NOMO-1 treated with dmso at 0.1 percent for 144 hours (cell line): ENCODE measurements around the gene COBL.

Source experiments
- DNase-seq: peaks from one replicate; lab custom pipeline; 2025; ENCODE audit not compliant: unreplicated experiment; lab: John Stamatoyannopoulos, UW

The COBL gene

GRCh38 chr7:51256209-51256781 lies 60.3 kb downstream of the COBL start:
- DNase-seq = no peak

- no peak for DNase-seq
These were observed 60.9 kb downstream of the COBL start for GRCh38 chr7:51255536-51256208.

- DNase-seq = no peak
These were observed 61.6 kb downstream of the COBL start for GRCh38 chr7:51255036-51255435.

- no peak for DNase-seq
These were observed 63.5 kb downstream of the COBL start for GRCh38 chr7:51253157-51253556.

- no peak for DNase-seq
These were observed 65.3 kb downstream of the COBL start for GRCh38 chr7:51251290-51251689.

GRCh38 chr7:51250512-51250911 lies 66.1 kb downstream of the COBL start:
- no peak for DNase-seq

GRCh38 chr7:51249991-51250390 lies 66.6 kb downstream of the COBL start:
- DNase-seq = no peak

- DNase-seq = no peak
These were observed 67.2 kb downstream of the COBL start for GRCh38 chr7:51249187-51249945.

- no peak for DNase-seq
These were observed 70.1 kb downstream of the COBL start for GRCh38 chr7:51246258-51247245.

GRCh38 chr7:51244885-51245284 lies 71.7 kb downstream of the COBL start:
- DNase-seq = no peak

- no peak for DNase-seq
These were observed 72.6 kb downstream of the COBL start for GRCh38 chr7:51244053-51244452.

GRCh38 chr7:51243631-51244030 lies 73.0 kb downstream of the COBL start:
- DNase-seq = no peak

- no peak for DNase-seq
These were observed 73.6 kb downstream of the COBL start for GRCh38 chr7:51242881-51243518.

- DNase-seq = no peak
These were observed 74.5 kb downstream of the COBL start for GRCh38 chr7:51242007-51242691.

GRCh38 chr7:51240868-51241267 lies 75.7 kb downstream of the COBL start:
- no peak for DNase-seq

- no peak for DNase-seq
These were observed 76.9 kb downstream of the COBL start for GRCh38 chr7:51239691-51240090.

- no peak for DNase-seq
These were observed 77.6 kb downstream of the COBL start for GRCh38 chr7:51238981-51239495.

- no peak for DNase-seq
These were observed 79.0 kb downstream of the COBL start for GRCh38 chr7:51237446-51238133.

- no peak for DNase-seq
These were observed 80.0 kb downstream of the COBL start for GRCh38 chr7:51236470-51237132.
